Karpas-422 (cell line): ENCODE measurements around the gene TRPM3. TPM values are rescaled to one million over a fixed set of nuclear protein-coding genes. Genes with fewer than 3 reads are reported as not detected.
"Not testable (repeated sequence)": the region's sequence is repeated elsewhere in the genome, so short reads cannot be mapped to it uniquely, and the experiment has no call there.

Experiments
- DNase-seq: peaks from one replicate; pipeline ENCODE4 v3.0.0-alpha.2; 2015
- H2AFZ ChIP-seq: fragments of 200-600 bp; sonication (generic); 2 replicates; pipeline ENCODE4 v1.6.1; 2014; ENCODE audit warnings: antibody characterized with exemption, low read length, mixed read lengths
- H3K27ac ChIP-seq: fragments of 200-600 bp; sonication (generic); 2 replicates; pipeline ENCODE4 v1.5.1; 2014; ENCODE audit warnings: mild to moderate bottlenecking, low read length, moderate library complexity
- H3K27me3 ChIP-seq: fragments of 200-600 bp; sonication (generic); 2 replicates; pipeline ENCODE4 v1.6.1; 2014; ENCODE audit warnings: low read length, mixed read lengths
- H3K36me3 ChIP-seq: fragments of 200-600 bp; sonication (generic); 2 replicates; pipeline ENCODE4 v1.6.1; 2014; ENCODE audit warnings: low read length, mixed read lengths; ENCODE audit not compliant: insufficient read depth
- H3K4me1 ChIP-seq: fragments of 200-600 bp; sonication (generic); 2 replicates; pipeline ENCODE4 v1.6.1; 2014; ENCODE audit warnings: mild to moderate bottlenecking, low read length, mixed read lengths
- H3K4me2 ChIP-seq: fragments of 200-600 bp; sonication (generic); 2 replicates; pipeline ENCODE4 v1.6.1; 2014; ENCODE audit warnings: low read length, low read depth, mild to moderate bottlenecking; ENCODE audit not compliant: poor library complexity, severe bottlenecking
- H3K4me3 ChIP-seq: fragments of 200-600 bp; sonication (generic); 2 replicates; pipeline ENCODE4 v1.5.1; 2014; ENCODE audit warnings: mild to moderate bottlenecking, antibody characterized with exemption, low read length, mixed read lengths
- H3K79me2 ChIP-seq: fragments of 200-600 bp; sonication (generic); 2 replicates; pipeline ENCODE4 v1.6.1; 2014; ENCODE audit warnings: mild to moderate bottlenecking, low read length, mixed read lengths
- H3K9ac ChIP-seq: fragments of 200-600 bp; sonication (generic); 2 replicates; pipeline ENCODE4 v1.6.0; 2014; ENCODE audit warnings: low read length
- H3K9me2 ChIP-seq: fragments of 200-600 bp; sonication (generic), shearing (Covaris generic); replicated peaks from 2 replicates; pipeline ENCODE4 v1.6.0; 2014; ENCODE audit warnings: mild to moderate bottlenecking, low read length, moderate library complexity; ENCODE audit not compliant: insufficient read depth
- H3K9me3 ChIP-seq: fragments of 300-700, 200-600 bp; sonication (generic); 2 replicates; pipeline ENCODE4 v1.6.1; 2014; ENCODE audit warnings: low read length, mixed read lengths
- H4K20me1 ChIP-seq: fragments of 200-600 bp; sonication (generic); 2 replicates; pipeline ENCODE4 v1.6.1; 2014; ENCODE audit warnings: mild to moderate bottlenecking, antibody characterized with exemption, low read length, low read depth; ENCODE audit not compliant: insufficient read depth
- total RNA-seq: library from RNA; depleted of rRNA; stranded (reverse); fragments of >200 nt; shearing (Covaris generic); gene quantifications from 2 replicates; pipeline ENCODE4 v1.2.3, GENCODE V29; 2014; ENCODE audit warnings: low replicate concordance

The TRPM3 gene
- total RNA-seq, 1 experiment from 2014 or later, result not detected

DNA sequence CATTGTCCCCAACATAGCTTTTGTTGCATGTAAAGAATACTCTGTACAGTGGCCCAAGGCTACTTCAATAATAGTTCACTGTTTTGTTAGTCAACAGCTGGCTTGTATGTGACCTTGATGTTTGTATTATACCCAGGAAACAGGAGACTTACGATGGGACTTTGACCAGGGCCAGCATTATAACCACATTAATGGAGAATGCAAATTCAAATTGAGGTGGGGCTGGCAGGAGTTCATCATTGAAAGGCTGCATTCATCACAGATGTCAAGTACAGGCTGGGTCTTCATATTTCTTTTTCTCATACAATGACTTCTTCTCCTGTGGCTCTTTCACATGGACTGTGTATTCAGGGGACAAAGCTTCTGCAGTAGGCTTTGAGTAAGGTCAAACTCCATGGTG, 396.6 kb downstream of the TRPM3 start:
- H3K9me2 ChIP-seq, H3K4me3 ChIP-seq, H2AFZ ChIP-seq, H3K9me3 ChIP-seq, H3K36me3 ChIP-seq, H4K20me1 ChIP-seq, H3K79me2 ChIP-seq, H3K4me2 ChIP-seq, H3K4me1 ChIP-seq, H3K9ac ChIP-seq, DNase-seq, H3K27me3 ChIP-seq, H3K27ac ChIP-seq: not testable (repeated sequence)

DNA sequence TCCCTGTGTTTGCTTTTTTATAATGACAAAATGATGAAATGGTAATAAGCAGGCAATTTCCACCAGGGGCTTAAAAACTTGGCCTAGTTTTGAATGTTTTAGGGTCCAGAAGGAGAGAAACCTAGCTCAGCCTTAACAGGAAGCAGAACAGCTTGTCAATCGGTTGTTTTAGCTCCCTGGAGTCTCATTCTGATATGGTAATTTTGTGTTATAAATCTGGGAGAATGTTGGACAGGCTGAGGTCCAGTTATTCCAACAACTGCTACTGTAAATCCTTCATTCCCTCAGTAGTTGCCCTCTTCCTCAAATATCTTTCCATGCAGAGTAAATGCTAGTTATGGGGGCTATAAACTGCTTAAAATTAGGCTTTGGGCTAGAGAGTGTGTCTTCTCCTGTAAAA, 397.4 kb downstream of the TRPM3 start:
- H3K36me3 ChIP-seq, H3K9ac ChIP-seq, H3K4me3 ChIP-seq, DNase-seq, H3K79me2 ChIP-seq, H2AFZ ChIP-seq, H3K9me3 ChIP-seq, H3K9me2 ChIP-seq, H3K27ac ChIP-seq, H3K4me1 ChIP-seq, H4K20me1 ChIP-seq, H3K4me2 ChIP-seq, H3K27me3 ChIP-seq: not testable (repeated sequence)

- not testable (repeated sequence) for H3K9ac ChIP-seq, H3K4me1 ChIP-seq, H3K4me3 ChIP-seq, H3K79me2 ChIP-seq, H3K36me3 ChIP-seq, H3K9me2 ChIP-seq, H3K27me3 ChIP-seq, DNase-seq, H3K9me3 ChIP-seq, H3K27ac ChIP-seq, H4K20me1 ChIP-seq, H2AFZ ChIP-seq, H3K4me2 ChIP-seq
Measured at GRCh38 chr9:70706797-70707196, 414.6 kb downstream of the TRPM3 start.

DNA sequence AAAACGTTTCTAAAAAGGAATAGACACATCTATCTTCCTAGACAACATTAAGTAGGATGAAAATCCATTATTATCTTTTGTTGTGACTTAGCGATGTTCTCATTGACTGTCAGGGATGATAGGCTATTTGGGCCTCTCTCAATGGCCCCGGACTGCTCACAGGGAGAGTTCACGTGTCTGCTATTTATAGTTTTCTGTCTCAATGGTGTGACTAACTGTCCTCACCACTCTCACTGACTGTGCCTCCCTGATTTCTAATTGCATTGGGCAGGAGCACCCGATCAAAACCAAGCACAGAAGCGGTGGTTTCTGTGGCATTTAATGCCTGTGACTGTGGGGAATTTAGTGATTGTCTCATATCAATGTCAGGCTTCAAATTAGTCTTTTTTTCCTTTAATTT, 420.3 kb downstream of the TRPM3 start:
- no peaks in the 10 kb centered on the region for H3K79me2 ChIP-seq
- H3K9me2 ChIP-seq, result no peaks in the 10 kb centered on the region
- H4K20me1 ChIP-seq, result no peaks in the 10 kb centered on the region
- no peak overlapping the region for H3K9ac ChIP-seq
- no peak overlapping the region for H3K4me2 ChIP-seq
- H3K4me3 ChIP-seq, result no peak overlapping the region
- no peaks in the 10 kb centered on the region for H3K9me3 ChIP-seq
- H3K36me3 ChIP-seq, result no peaks in the 10 kb centered on the region
- H2AFZ ChIP-seq, result no peak overlapping the region
- no peak for DNase-seq
- no peaks in the 10 kb centered on the region for H3K4me1 ChIP-seq
- no peak overlapping the region for H3K27ac ChIP-seq
- H3K27me3 ChIP-seq, result no peaks in the 10 kb centered on the region

DNA sequence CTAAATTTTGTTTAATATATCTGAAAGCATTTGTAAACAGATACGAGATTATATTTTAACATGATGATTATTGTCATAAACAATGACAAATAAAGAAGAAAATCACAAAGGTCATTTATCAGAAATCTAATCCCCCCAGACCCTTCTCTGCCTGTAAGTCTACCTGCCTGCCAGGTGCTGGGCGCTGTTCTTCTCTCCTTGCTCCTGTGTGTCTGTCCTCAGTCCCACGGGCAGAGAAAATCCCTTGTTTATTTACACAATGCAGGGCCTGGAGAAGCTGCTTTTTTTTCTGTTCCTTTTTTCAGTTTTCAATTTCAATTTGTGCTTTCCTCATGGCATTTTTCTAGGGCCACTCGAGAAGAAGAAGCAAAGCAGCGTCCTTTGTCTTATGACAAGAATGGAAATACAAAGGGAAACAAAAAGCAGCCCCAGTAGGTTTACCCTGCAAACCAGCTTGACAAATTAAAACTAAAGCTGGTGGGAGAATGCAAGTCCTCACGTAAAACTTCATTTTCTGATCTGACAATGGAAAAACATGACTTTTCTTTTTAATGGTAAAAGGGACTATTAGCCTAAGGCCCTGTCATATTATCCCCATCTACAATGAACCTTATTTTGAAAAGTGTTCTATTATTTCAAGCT, 424.6 kb downstream of the TRPM3 start:
- Histone ChIP-seq H3K79me2 (no peaks in the 10 kb centered on the region), H3K36me3 (no peaks in the 10 kb centered on the region), H3K4me3 (no peak overlapping the region), H2AFZ (no peak overlapping the region), H3K27me3 (no peaks in the 10 kb centered on the region), H3K9me2 (no peaks in the 10 kb centered on the region), H3K9me3 (no peaks in the 10 kb centered on the region), H3K9ac (no peak overlapping the region), H3K4me2 (no peak overlapping the region), H3K4me1 (no peaks in the 10 kb centered on the region), H3K27ac (no peak overlapping the region), H4K20me1 (no peaks in the 10 kb centered on the region)
- DNase-seq, result no peak

DNA sequence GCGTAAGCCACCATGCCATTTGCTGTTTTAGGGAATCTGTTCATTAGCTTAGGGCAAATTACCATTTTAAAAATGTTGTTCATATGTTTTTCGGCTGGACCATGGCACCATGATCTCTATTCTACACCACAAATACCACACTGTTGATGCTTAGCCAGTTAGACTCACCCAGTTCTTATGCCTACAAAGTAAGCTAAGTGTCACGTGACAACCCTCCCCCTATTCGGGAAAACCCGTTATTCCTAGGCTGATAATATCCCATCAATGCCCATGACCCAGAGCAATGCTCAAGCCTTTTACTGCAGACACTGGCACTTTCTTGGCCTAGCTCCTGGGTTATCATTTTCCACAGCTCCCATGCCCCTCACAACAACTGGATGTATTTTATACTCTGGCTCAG, 426.7 kb downstream of the TRPM3 start:
- H3K27ac ChIP-seq, result no peak overlapping the region
- no peak overlapping the region for H3K4me3 ChIP-seq
- DNase-seq, result no peak
- H3K4me1 ChIP-seq, result no peaks in the 10 kb centered on the region
- H3K27me3 ChIP-seq, result no peaks in the 10 kb centered on the region
- H3K9ac ChIP-seq, result no peak overlapping the region
- no peak overlapping the region for H2AFZ ChIP-seq
- no peaks in the 10 kb centered on the region for H3K36me3 ChIP-seq
- no peaks in the 10 kb centered on the region for H3K79me2 ChIP-seq
- no peaks in the 10 kb centered on the region for H4K20me1 ChIP-seq
- no peaks in the 10 kb centered on the region for H3K9me3 ChIP-seq
- no peak overlapping the region for H3K4me2 ChIP-seq
- H3K9me2 ChIP-seq, result no peaks in the 10 kb centered on the region

GRCh38 chr9:70693186-70693585, 428.2 kb downstream of the TRPM3 start:
- Histone ChIP-seq H3K36me3 (no peaks in the 10 kb centered on the region), H3K4me2 (no peak overlapping the region), H4K20me1 (no peaks in the 10 kb centered on the region), H3K4me3 (no peak overlapping the region), H3K4me1 (no peaks in the 10 kb centered on the region), H3K9me2 (no peaks in the 10 kb centered on the region), H2AFZ (no peak overlapping the region), H3K79me2 (no peaks in the 10 kb centered on the region), H3K27me3 (no peaks in the 10 kb centered on the region), H3K9ac (no peak overlapping the region), H3K9me3 (no peaks in the 10 kb centered on the region), H3K27ac (no peak overlapping the region)
- no peak for DNase-seq

DNA sequence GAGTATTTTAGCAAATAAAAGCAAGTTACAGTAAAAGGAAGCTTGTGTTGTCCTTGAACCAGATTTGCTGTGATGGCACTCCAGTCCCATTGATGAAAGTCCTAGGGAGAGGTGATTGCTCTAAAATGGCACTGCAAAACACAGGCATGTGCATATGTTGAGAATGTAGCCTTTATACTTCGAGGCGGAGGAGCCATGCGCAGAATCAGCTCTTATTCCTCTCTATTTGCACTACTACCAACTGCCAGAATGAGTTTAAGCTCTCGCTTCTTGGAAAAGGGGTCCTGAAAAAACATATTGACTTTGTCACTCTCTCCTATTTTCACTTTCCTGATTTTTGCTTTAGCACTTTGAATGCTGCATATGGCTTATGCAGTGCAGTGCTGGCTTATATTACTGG, 429.0 kb downstream of the TRPM3 start:
- DNase-seq, result no peak
- Histone ChIP-seq H3K4me2 (no peak overlapping the region), H3K79me2 (no peaks in the 10 kb centered on the region)

GRCh38 chr9:70688704-70689103, 432.7 kb downstream of the TRPM3 start:
- Histone ChIP-seq H3K9me3 (no peaks in the 10 kb centered on the region), H3K36me3 (no peaks in the 10 kb centered on the region), H3K9me2 (no peaks in the 10 kb centered on the region), H3K4me1 (no peaks in the 10 kb centered on the region), H3K27me3 (no peaks in the 10 kb centered on the region), H2AFZ (no peak overlapping the region), H3K4me2 (no peak overlapping the region), H3K4me3 (no peak overlapping the region), H3K27ac (no peak overlapping the region), H3K9ac (no peak overlapping the region), H4K20me1 (no peaks in the 10 kb centered on the region), H3K79me2 (no peaks in the 10 kb centered on the region)
- DNase-seq, result no peak

More for the DNA sequence above, 429.0 kb downstream of the TRPM3 start:
- no peaks in the 10 kb centered on the region for H3K27me3 ChIP-seq
- no peaks in the 10 kb centered on the region for H3K9me2 ChIP-seq
- no peaks in the 10 kb centered on the region for H4K20me1 ChIP-seq
- no peak overlapping the region for H3K4me3 ChIP-seq
- H2AFZ ChIP-seq, result no peak overlapping the region
- H3K9me3 ChIP-seq, result no peaks in the 10 kb centered on the region
- no peak overlapping the region for H3K9ac ChIP-seq
- H3K4me1 ChIP-seq, result no peaks in the 10 kb centered on the region
- H3K36me3 ChIP-seq, result no peaks in the 10 kb centered on the region
- H3K27ac ChIP-seq, result no peak overlapping the region
